Stimulated activated CD4-positive, alpha-beta T cell treated with anti-CD3 and anti-CD28 coated beads, Interleukin-4, amount 100 ng/mL, for 48 hours (primary cell): ENCODE measurements around the gene RAB21.
"Not testable (repeated sequence)": the region's sequence is repeated elsewhere in the genome, so short reads cannot be mapped to it uniquely, and the experiment has no call there.

Source experiments
- DNase-seq, 2 donors: peaks; one replicate each; pipeline ENCODE4 v3.0.0-alpha.2; 2020; ENCODE audit warnings: low read depth in 2 of 2

The RAB21 gene

GRCh38 chr12:71752891-71753290, 1.8 kb upstream of the RAB21 start:
- DNase-seq: no peak

GRCh38 chr12:71755146-71755892, 656 bp downstream of the RAB21 start:
- peak; percentile 37 to 58 for DNase-seq

GRCh38 chr12:71756054-71756690, 1.5 kb downstream of the RAB21 start:
- DNase-seq: no peak

- no peak for DNase-seq
These were observed 5.3 kb downstream of the RAB21 start for GRCh38 chr12:71759941-71760340.

- DNase-seq: no peak
These were observed 5.8 kb downstream of the RAB21 start for GRCh38 chr12:71760471-71760870.

GRCh38 chr12:71761354-71761753, 6.7 kb downstream of the RAB21 start:
- not testable (repeated sequence) for DNase-seq

- no peak for DNase-seq
These were observed 9.2 kb downstream of the RAB21 start for GRCh38 chr12:71763677-71764379.

- no peak for DNase-seq
These were observed 10.1 kb downstream of the RAB21 start for GRCh38 chr12:71764587-71765321.

- no peak for DNase-seq
These were observed 11.5 kb downstream of the RAB21 start for GRCh38 chr12:71766202-71766601.

- no peak for DNase-seq
These were observed 12.5 kb downstream of the RAB21 start for GRCh38 chr12:71767183-71767582.

- DNase-seq: no peak
These were observed 14.2 kb downstream of the RAB21 start for GRCh38 chr12:71768900-71769299.

- DNase-seq: no peak
These were observed 16.4 kb downstream of the RAB21 start for GRCh38 chr12:71771069-71771468.

- DNase-seq: no peak
These were observed 18.1 kb downstream of the RAB21 start for GRCh38 chr12:71772735-71773134.

GRCh38 chr12:71780237-71780822, 25.7 kb downstream of the RAB21 start:
- peak; percentile 18 to 19 for DNase-seq

GRCh38 chr12:71782017-71782416, 27.4 kb downstream of the RAB21 start:
- no peak for DNase-seq

GRCh38 chr12:71786829-71787228, 32.2 kb downstream of the RAB21 start:
- DNase-seq: no peak

- no peak for DNase-seq
These were observed 32.9 kb downstream of the RAB21 start for GRCh38 chr12:71787580-71787979.

GRCh38 chr12:71790331-71790730, 35.7 kb downstream of the RAB21 start:
- DNase-seq: no peak

GRCh38 chr12:71791473-71792150, 36.9 kb downstream of the RAB21 start:
- DNase-seq: no peak

GRCh38 chr12:71792599-71792998, 37.9 kb downstream of the RAB21 start:
- DNase-seq: no peak

- no peak for DNase-seq
These were observed 41.2 kb downstream of the RAB21 start for GRCh38 chr12:71795901-71796300.
